Mesendoderm (in vitro differentiated cells): ENCODE data around the gene POLK.

ENCODE experiments used
- DNase-seq: peaks from one replicate; pipeline ENCODE4 v3.0.0; 2013
- H2AK5ac ChIP-seq: 2 replicates; pipeline ENCODE4 v1.6.1; 2013; ENCODE audit warnings: low read length, inconsistent platforms
- H2BK120ac ChIP-seq: 2 replicates; pipeline ENCODE4 v1.6.1; 2013; ENCODE audit warnings: low read depth, mild to moderate bottlenecking, low read length, moderate library complexity, mixed read lengths
- H2BK15ac ChIP-seq: replicated peaks from 2 replicates; pipeline ENCODE4 v1.6.1; 2013; ENCODE audit warnings: low read depth, mild to moderate bottlenecking, moderate library complexity
- H2BK5ac ChIP-seq: 2 replicates; pipeline ENCODE4 v1.6.1; 2013; ENCODE audit warnings: low read length, inconsistent platforms
- H3K18ac ChIP-seq: 2 replicates; pipeline ENCODE4 v1.6.1; 2013; ENCODE audit warnings: mild to moderate bottlenecking, low read length, mixed read lengths
- H3K23ac ChIP-seq: one replicate; pipeline ENCODE4 v1.6.1; 2013; ENCODE audit warnings: low read length
- H3K27ac ChIP-seq: 2 replicates; pipeline ENCODE4 v1.5.1; 2013; ENCODE audit warnings: low read depth, mild to moderate bottlenecking, inconsistent platforms, low read length, moderate library complexity
- H3K27me3 ChIP-seq: 2 replicates; pipeline ENCODE4 v1.6.1; 2013; ENCODE audit warnings: low read length, control low read depth, mild to moderate bottlenecking, inconsistent platforms; ENCODE audit not compliant: insufficient read depth, poor library complexity
- H3K36me3 ChIP-seq: 2 replicates; pipeline ENCODE4 v1.6.1; 2013; ENCODE audit warnings: low read length, inconsistent platforms; ENCODE audit not compliant: control insufficient read depth, insufficient read depth
- H3K4ac ChIP-seq: one replicate; pipeline ENCODE4 v1.6.1; 2013; ENCODE audit warnings: low read depth, mild to moderate bottlenecking, low read length, moderate library complexity
- H3K4me1 ChIP-seq: 2 replicates; pipeline ENCODE4 v1.6.1; 2013; ENCODE audit warnings: low read depth, low read length, inconsistent platforms; ENCODE audit not compliant: control insufficient read depth
- H3K4me2 ChIP-seq: 2 replicates; pipeline ENCODE4 v1.6.1; 2013; ENCODE audit warnings: low read length
- H3K4me3 ChIP-seq: 2 replicates; pipeline ENCODE4 v1.5.1; 2013; ENCODE audit warnings: mild to moderate bottlenecking, low read length
- H3K56ac ChIP-seq: one replicate; pipeline ENCODE4 v1.6.1; 2013; ENCODE audit warnings: low read length
- H3K79me1 ChIP-seq: 2 replicates; pipeline ENCODE4 v1.6.1; 2013; ENCODE audit warnings: low read length, inconsistent platforms
- H3K79me2 ChIP-seq: 2 replicates; pipeline ENCODE4 v1.6.1; 2013; ENCODE audit warnings: mild to moderate bottlenecking, low read length; ENCODE audit not compliant: control insufficient read depth, insufficient read depth
- H3K9ac ChIP-seq: 2 replicates; pipeline ENCODE4 v1.6.1; 2013; ENCODE audit warnings: low read length, inconsistent platforms
- H4K5ac ChIP-seq: one replicate; pipeline ENCODE4 v1.6.1; 2013; ENCODE audit warnings: low read length
- H4K8ac ChIP-seq: one replicate; pipeline ENCODE4 v1.6.1; 2013; ENCODE audit warnings: low read depth, mild to moderate bottlenecking, control low read depth, low read length, moderate library complexity
- WGBS: extraction: QIAGEN DNeasy Blood & Tissue Kit; methylation state at CpG from one replicate; pipeline ENCODE4 v1.1.7; 2013; ENCODE audit warnings: low lambda C conversion rate, missing lambda C conversion rate; ENCODE audit not compliant: insufficient coverage; ENCODE audit errors: extremely low coverage; 5-methylcytosine and 5-hydroxymethylcytosine counted together

Gene POLK

GRCh38 chr5:75614176-75614575 lies 102.5 kb downstream of the POLK start:
- H3K9ac ChIP-seq, result no peak overlapping the region
- no peak overlapping the region for H3K4me2 ChIP-seq
- WGBS, result no CpG with 5 or more reads among the region's 1 CpG
- H2BK120ac ChIP-seq, result no peak overlapping the region
- H2BK5ac ChIP-seq, result no peak overlapping the region
- H3K27me3 ChIP-seq, result no peaks in the 10 kb centered on the region
- no peak overlapping the region for H2AK5ac ChIP-seq
- no peaks in the 10 kb centered on the region for H3K79me2 ChIP-seq
- no peaks in the 10 kb centered on the region for H3K79me1 ChIP-seq
- no peak overlapping the region for H3K56ac ChIP-seq
- no peaks in the 10 kb centered on the region for H3K36me3 ChIP-seq
- no peak overlapping the region for H4K5ac ChIP-seq
- no peak overlapping the region for H3K4ac ChIP-seq
- peaks cover 2% of the 10 kb centered on the region for H3K4me1 ChIP-seq
- H3K18ac ChIP-seq, result no peak overlapping the region
- no peak overlapping the region for H3K27ac ChIP-seq
- DNase-seq, result no peak
- no peak overlapping the region for H3K4me3 ChIP-seq
- H3K23ac ChIP-seq, result no peak overlapping the region
- H2BK15ac ChIP-seq, result no peak overlapping the region
- no peak overlapping the region for H4K8ac ChIP-seq

GRCh38 chr5:75616371-75616881 lies 104.7 kb downstream of the POLK start:
- no peak overlapping the region for H4K8ac ChIP-seq
- no peak overlapping the region for H3K4me2 ChIP-seq
- H2BK5ac ChIP-seq, result no peak overlapping the region
- H3K27ac ChIP-seq, result no peak overlapping the region
- no peak overlapping the region for H3K18ac ChIP-seq
- H3K9ac ChIP-seq, result no peak overlapping the region
- no peak overlapping the region for H3K4me3 ChIP-seq
- H2BK15ac ChIP-seq, result no peak overlapping the region
- H2AK5ac ChIP-seq, result no peak overlapping the region
- no peak overlapping the region for H3K56ac ChIP-seq
- H4K5ac ChIP-seq, result no peak overlapping the region
- H3K79me1 ChIP-seq, result no peaks in the 10 kb centered on the region
- H3K4me1 ChIP-seq, result no peaks in the 10 kb centered on the region
- no peak overlapping the region for H2BK120ac ChIP-seq
- H3K79me2 ChIP-seq, result no peaks in the 10 kb centered on the region
- no peaks in the 10 kb centered on the region for H3K36me3 ChIP-seq
- no peak overlapping the region for H3K4ac ChIP-seq
- WGBS, result no CpG with 5 or more reads among the region's 4 CpGs
- no peak overlapping the region for H3K23ac ChIP-seq
- no peaks in the 10 kb centered on the region for H3K27me3 ChIP-seq
- peak; percentile 62 for DNase-seq

- Histone ChIP-seq H2AK5ac (peak overlapping the region; percentile 47), H2BK5ac (no peak overlapping the region), H3K4me1 (no peaks in the 10 kb centered on the region), H3K4ac (no peak overlapping the region), H3K18ac (peak overlapping the region; percentile 64), H2BK15ac (no peak overlapping the region), H3K27ac (no peak overlapping the region), H2BK120ac (no peak overlapping the region), H3K27me3 (no peaks in the 10 kb centered on the region), H3K79me2 (no peaks in the 10 kb centered on the region), H3K23ac (no peak overlapping the region), H3K36me3 (no peaks in the 10 kb centered on the region), H3K9ac (no peak overlapping the region), H3K4me3 (no peak overlapping the region), H3K56ac (peak overlapping the region; percentile 69), H3K4me2 (no peak overlapping the region), H3K79me1 (no peaks in the 10 kb centered on the region), H4K5ac (no peak overlapping the region), H4K8ac (no peak overlapping the region)
- no peak for DNase-seq
- no CpG with 5 or more reads among the region's 7 CpGs for WGBS
Measured at GRCh38 chr5:75616971-75617621, 105.4 kb downstream of the POLK start.

GRCh38 chr5:75617736-75618352 lies 106.2 kb downstream of the POLK start:
- H3K9ac ChIP-seq, result peak overlapping the region; percentile 44
- no peak overlapping the region for H3K56ac ChIP-seq
- no peak overlapping the region for H4K8ac ChIP-seq
- H2BK5ac ChIP-seq, result no peak overlapping the region
- H3K4ac ChIP-seq, result no peak overlapping the region
- no peak overlapping the region for H3K27ac ChIP-seq
- no peak overlapping the region for H3K4me2 ChIP-seq
- no peak overlapping the region for H2BK120ac ChIP-seq
- H3K79me1 ChIP-seq, result no peaks in the 10 kb centered on the region
- no peak overlapping the region for H2BK15ac ChIP-seq
- no peaks in the 10 kb centered on the region for H3K79me2 ChIP-seq
- H3K4me1 ChIP-seq, result no peaks in the 10 kb centered on the region
- no peaks in the 10 kb centered on the region for H3K36me3 ChIP-seq
- no peak for DNase-seq
- no peaks in the 10 kb centered on the region for H3K27me3 ChIP-seq
- no peak overlapping the region for H3K23ac ChIP-seq
- no peak overlapping the region for H3K4me3 ChIP-seq
- peak overlapping the region; percentile 71 for H2AK5ac ChIP-seq
- H3K18ac ChIP-seq, result no peak overlapping the region
- no CpG with 5 or more reads among the region's 5 CpGs for WGBS
- H4K5ac ChIP-seq, result no peak overlapping the region

- no CpG with 5 or more reads among the region's 4 CpGs for WGBS
Measured at GRCh38 chr5:75620184-75620959, 108.7 kb downstream of the POLK start.

More at GRCh38 chr5:75620184-75620959, 108.7 kb downstream of the POLK start:
- Histone ChIP-seq H3K36me3 (no peaks in the 10 kb centered on the region), H3K4me1 (no peaks in the 10 kb centered on the region), H2BK120ac (no peak overlapping the region), H3K27me3 (no peaks in the 10 kb centered on the region), H3K27ac (no peak overlapping the region), H2BK15ac (no peak overlapping the region), H3K79me1 (no peaks in the 10 kb centered on the region), H3K79me2 (no peaks in the 10 kb centered on the region), H2BK5ac (no peak overlapping the region), H2AK5ac (no peak overlapping the region), H3K9ac (no peak overlapping the region), H3K18ac (no peak overlapping the region), H3K23ac (no peak overlapping the region), H4K5ac (no peak overlapping the region), H3K4me3 (no peak overlapping the region), H3K56ac (no peak overlapping the region), H3K4me2 (no peak overlapping the region), H3K4ac (no peak overlapping the region), H4K8ac (no peak overlapping the region)
- no peak for DNase-seq
